Ishikawa (cell line): Measurements from ENCODE around the gene KNDC1.

ENCODE experiments used
- CEBPB ChIP-seq: IDR thresholded peaks from 2 replicates; pipeline ENCODE4 v1.6.1; 2012
- EGR1 ChIP-seq: IDR thresholded peaks from 2 replicates; pipeline ENCODE4 v1.6.1; 2012
- EP300 ChIP-seq: IDR thresholded peaks from 2 replicates; pipeline ENCODE4 v1.6.1; 2012; ENCODE audit warnings: borderline replicate concordance
- FOXM1 ChIP-seq: IDR thresholded peaks from 2 replicates; pipeline ENCODE4 v1.6.1; 2012; ENCODE audit warnings: low read depth, borderline replicate concordance
- MAX ChIP-seq: IDR thresholded peaks from 2 replicates; pipeline ENCODE4 v1.6.1; 2012
- ZBTB7A ChIP-seq: IDR thresholded peaks from 2 replicates; pipeline ENCODE4 v1.6.1; 2012; ENCODE audit warnings: low read depth

- TF ChIP-seq ZBTB7A (no peak), EP300 (no peak), CEBPB (no peak), FOXM1 (no peak), MAX (no peak), EGR1 (no peak)
Observed at GRCh38 chr10:133252223-133252552, 92.2 kb downstream of the KNDC1 start.
